Measurements from ENCODE around the gene RPL29.

GRCh38 chr3:52017586-52017985 is 21.9 kb upstream of the RPL29 start:
- TF ChIP-seq HDAC6 (IDR thresholded peaks at IDR 0.05; ENCODE audit: low read depth, low read length) = no peak
- TF ChIP-seq CEBPB (IDR thresholded peaks at IDR 0.05; ENCODE audit: low read depth, low read length) = no peak
- TF ChIP-seq RAD21 (IDR thresholded peaks at IDR 0.05 in 1 of 2, conservative IDR thresholded peaks at IDR 0.05 in 1 of 2; ENCODE audit: low read depth in 2 of 2, low read length in 2 of 2) = no peak
- TF ChIP-seq YY1 (IDR thresholded peaks at IDR 0.05; ENCODE audit: low read depth, low read length) = no peak
- no peak for TF ChIP-seq SP1 (IDR thresholded peaks at IDR 0.05; ENCODE audit: low read depth, low read length)
- TF ChIP-seq RXRA (IDR thresholded peaks at IDR 0.05; ENCODE audit: insufficient read depth, low read depth, low read length) = no peak
- TF ChIP-seq MAX (IDR thresholded peaks at IDR 0.05) = no peak
- TF ChIP-seq EP300 (IDR thresholded peaks at IDR 0.05; ENCODE audit: borderline replicate concordance in 1 of 2, low read depth in 2 of 2, low read length in 2 of 2) = no peak
- TF ChIP-seq TAF1 (IDR thresholded peaks at IDR 0.05; ENCODE audit: low read depth, low read length) = no peak
